OCI-LY7 (cell line): Measurements from ENCODE around the gene TNFRSF1A. TPM values are rescaled to one million over a fixed set of nuclear protein-coding genes. Genes with fewer than 3 reads are reported as not detected.

Experiments used
- BruUV-seq: library from RNA; stranded (reverse); fragments of 400-500 nt; replicated peaks from 2 replicates; lab custom pipeline; 2021; lab: Mats Ljungman, UMichigan
- CTCF ChIA-PET: fragments of 300-600 bp; sonication (Branson Sonifier 250); formaldehyde crosslinking; loops from one replicate; lab custom pipeline; 2022; ENCODE audit warnings: antibody characterized with exemption; ENCODE audit not compliant: unreplicated experiment; lab: Charles Lee
- POLR2A ChIA-PET: fragments of 300-600 bp; sonication (Branson Sonifier 250); formaldehyde crosslinking; loops from one replicate; lab custom pipeline; 2022; ENCODE audit warnings: antibody characterized with exemption; lab: Charles Lee
- DNase-seq: peaks from one replicate; pipeline ENCODE4 v3.0.0-alpha.2; 2015; ENCODE audit warnings: low spot score
- H2AFZ ChIP-seq: fragments of 200-600 bp; sonication (generic), shearing (Covaris generic); 2 replicates; pipeline ENCODE4 v1.6.1; 2014; ENCODE audit warnings: mild to moderate bottlenecking, antibody characterized with exemption, low read length, moderate library complexity
- H3K27ac ChIP-seq: fragments of 200-600 bp; sonication (generic); 2 replicates; pipeline ENCODE4 v1.5.1; 2014; ENCODE audit warnings: mixed run types, low read depth, mild to moderate bottlenecking, moderate library complexity, low read length, inconsistent platforms; ENCODE audit not compliant: poor library complexity, severe bottlenecking
- H3K36me3 ChIP-seq: fragments of 200-600 bp; sonication (generic); 2 replicates; pipeline ENCODE4 v1.6.1; 2014; ENCODE audit warnings: mild to moderate bottlenecking, antibody characterized with exemption, low read length, moderate library complexity, mixed read lengths; ENCODE audit not compliant: insufficient read depth
- H3K4me1 ChIP-seq: fragments of 200-600 bp; sonication (generic); 2 replicates; pipeline ENCODE4 v1.5.1; 2014; ENCODE audit warnings: mild to moderate bottlenecking, low read length; ENCODE audit not compliant: insufficient read depth, poor library complexity, severe bottlenecking
- H3K4me2 ChIP-seq: fragments of 200-600 bp; sonication (generic); 2 replicates; pipeline ENCODE4 v1.6.1; 2014; ENCODE audit warnings: mild to moderate bottlenecking, low read length
- H3K4me3 ChIP-seq: fragments of 200-600 bp; sonication (generic); 2 replicates; pipeline ENCODE4 v1.5.1; 2014; ENCODE audit warnings: mild to moderate bottlenecking, low read depth, low read length; ENCODE audit not compliant: poor library complexity, severe bottlenecking
- H3K79me2 ChIP-seq: fragments of 200-600 bp; sonication (generic); 2 replicates; pipeline ENCODE4 v1.6.1; 2016; ENCODE audit warnings: low read depth, mild to moderate bottlenecking, low read length, moderate library complexity, mixed read lengths; ENCODE audit not compliant: insufficient read depth
- H3K9me2 ChIP-seq: fragments of 200-600 bp; sonication (generic); 2 replicates; pipeline ENCODE4 v1.6.1; 2016; ENCODE audit warnings: mild to moderate bottlenecking, low read length, mixed read lengths; ENCODE audit not compliant: insufficient read depth
- H3K9me3 ChIP-seq: fragments of 200-600 bp; sonication (generic); 2 replicates; pipeline ENCODE4 v1.6.1; 2014; ENCODE audit warnings: mild to moderate bottlenecking, mixed run types, low read length, mixed read lengths
- H4K20me1 ChIP-seq: fragments of 200-600 bp; sonication (generic); 2 replicates; pipeline ENCODE4 v1.6.1; 2014; ENCODE audit warnings: mild to moderate bottlenecking, antibody characterized with exemption, low read length, moderate library complexity, mixed read lengths; ENCODE audit not compliant: insufficient read depth
- CTCF ChIP-seq: fragments of 200-600 bp; sonication (generic); conservative IDR thresholded peaks from 2 replicates; pipeline ENCODE4 v1.5.1; 2014; ENCODE audit warnings: mild to moderate bottlenecking, antibody characterized with exemption, low read length, moderate library complexity, mixed read lengths
- EZH2phosphoT487 ChIP-seq: fragments of 200-600 bp; sonication (generic); IDR thresholded peaks from 2 replicates; pipeline ENCODE4 v1.6.1; 2018; ENCODE audit warnings: low read depth, borderline replicate concordance, mild to moderate bottlenecking, mixed run types, antibody characterized with exemption, low read length, moderate library complexity, mixed read lengths
- intact Hi-C: fragments of 100-400 bp; cut with micrococcal nuclease; formaldehyde crosslinking; loops from one replicate; pipeline ENCODE4 v1.10.0; 2022; ENCODE audit not compliant: unreplicated experiment
- total RNA-seq, 2 experiments: library from RNA; depleted of rRNA in 1 of 2; stranded (reverse); fragments of >200 nt in 1 of 2; shearing (Covaris generic) in 1 of 2; gene quantifications; 2 replicates each; pipeline ENCODE4 v1.2.3, GENCODE V29; 2014 to 2022

Gene TNFRSF1A
- total RNA-seq, 2 experiments from 2014 or later: 37.3 to 50.9 TPM

- ChIA-PET CTCF (no interaction called here), POLR2A (no interaction called here)
- H2AFZ ChIP-seq: no peak overlapping the region
- no peaks in the 10 kb centered on the region for H3K36me3 ChIP-seq
- no peak for DNase-seq
- no peaks in the 10 kb centered on the region for H3K9me3 ChIP-seq
- no peak overlapping the region for H3K4me3 ChIP-seq
- H3K79me2 ChIP-seq: no peaks in the 10 kb centered on the region
- no peak overlapping the region for H3K4me2 ChIP-seq
- H3K27ac ChIP-seq: no peak overlapping the region
- BruUV-seq: no TSS peak
- H3K4me1 ChIP-seq: no peaks in the 10 kb centered on the region
- no peaks in the 10 kb centered on the region for H3K9me2 ChIP-seq
- TF ChIP-seq CTCF (no peak), EZH2phosphoT487 (no peak)
- intact Hi-C loops: no loop called here
- H4K20me1 ChIP-seq: no peaks in the 10 kb centered on the region
These were observed 29.1 kb downstream of the TNFRSF1A start for GRCh38 chr12:6312529-6313325.

- Histone ChIP-seq H4K20me1 (no peaks in the 10 kb centered on the region), H2AFZ (no peak overlapping the region), H3K9me3 (no peaks in the 10 kb centered on the region), H3K4me2 (no peak overlapping the region), H3K27ac (no peak overlapping the region), H3K36me3 (no peaks in the 10 kb centered on the region), H3K9me2 (no peaks in the 10 kb centered on the region), H3K4me1 (no peaks in the 10 kb centered on the region), H3K79me2 (no peaks in the 10 kb centered on the region), H3K4me3 (no peak overlapping the region)
- no peak for TF ChIP-seq CTCF
- no peak for TF ChIP-seq EZH2phosphoT487
- ChIA-PET CTCF (no interaction called here), POLR2A (no interaction called here)
- intact Hi-C loops: no loop called here
- BruUV-seq: no TSS peak
- no peak for DNase-seq
These were observed 29.9 kb downstream of the TNFRSF1A start for GRCh38 chr12:6311822-6312528.
